ENCODE measurements around the gene DNAH14.
"Not testable (repeated sequence)": the region's sequence is repeated elsewhere in the genome, so short reads cannot be mapped to it uniquely, and the experiment has no call there.

DNA sequence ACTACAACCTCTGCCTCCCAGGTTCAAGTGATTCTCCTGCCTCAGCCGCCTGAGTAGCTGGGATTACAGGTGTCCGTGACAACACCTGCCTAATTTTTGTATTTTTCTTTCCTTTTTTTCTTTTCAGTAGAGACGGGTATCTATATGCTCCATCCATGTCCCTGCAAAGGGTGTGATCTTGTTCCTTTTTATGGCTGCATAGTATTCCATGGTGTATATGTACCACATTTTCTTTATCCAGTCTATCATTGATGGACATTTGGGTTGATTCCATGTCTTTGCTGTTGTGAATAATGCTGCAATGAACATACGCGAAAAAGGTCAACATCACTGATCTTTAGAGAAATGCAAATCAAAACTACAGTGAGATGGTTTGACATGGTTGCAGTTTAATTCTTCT is 62.1 kb downstream of the DNAH14 start:
- not testable (repeated sequence) for TF ChIP-seq TAF1 (conservative IDR thresholded peaks at IDR 0.05); JUND (IDR thresholded peaks at IDR 0.05); SP1 (IDR thresholded peaks at IDR 0.05); RAD21 (IDR thresholded peaks at IDR 0.05); EGR1 (IDR thresholded peaks at IDR 0.05; ENCODE audit: low read depth in 2 of 2); RXRA (IDR thresholded peaks at IDR 0.05); YY1 (IDR thresholded peaks at IDR 0.05)
- TF ChIP-seq, protein P1, sequence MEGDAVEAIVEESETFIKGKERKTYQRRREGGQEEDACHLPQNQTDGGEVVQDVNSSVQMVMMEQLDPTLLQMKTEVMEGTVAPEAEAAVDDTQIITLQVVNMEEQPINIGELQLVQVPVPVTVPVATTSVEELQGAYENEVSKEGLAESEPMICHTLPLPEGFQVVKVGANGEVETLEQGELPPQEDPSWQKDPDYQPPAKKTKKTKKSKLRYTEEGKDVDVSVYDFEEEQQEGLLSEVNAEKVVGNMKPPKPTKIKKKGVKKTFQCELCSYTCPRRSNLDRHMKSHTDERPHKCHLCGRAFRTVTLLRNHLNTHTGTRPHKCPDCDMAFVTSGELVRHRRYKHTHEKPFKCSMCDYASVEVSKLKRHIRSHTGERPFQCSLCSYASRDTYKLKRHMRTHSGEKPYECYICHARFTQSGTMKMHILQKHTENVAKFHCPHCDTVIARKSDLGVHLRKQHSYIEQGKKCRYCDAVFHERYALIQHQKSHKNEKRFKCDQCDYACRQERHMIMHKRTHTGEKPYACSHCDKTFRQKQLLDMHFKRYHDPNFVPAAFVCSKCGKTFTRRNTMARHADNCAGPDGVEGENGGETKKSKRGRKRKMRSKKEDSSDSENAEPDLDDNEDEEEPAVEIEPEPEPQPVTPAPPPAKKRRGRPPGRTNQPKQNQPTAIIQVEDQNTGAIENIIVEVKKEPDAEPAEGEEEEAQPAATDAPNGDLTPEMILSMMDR (IDR thresholded peaks at IDR 0.05; ENCODE audit: low read depth, low read length, missing input control): not testable (repeated sequence)
- TF ChIP-seq, protein P2, sequence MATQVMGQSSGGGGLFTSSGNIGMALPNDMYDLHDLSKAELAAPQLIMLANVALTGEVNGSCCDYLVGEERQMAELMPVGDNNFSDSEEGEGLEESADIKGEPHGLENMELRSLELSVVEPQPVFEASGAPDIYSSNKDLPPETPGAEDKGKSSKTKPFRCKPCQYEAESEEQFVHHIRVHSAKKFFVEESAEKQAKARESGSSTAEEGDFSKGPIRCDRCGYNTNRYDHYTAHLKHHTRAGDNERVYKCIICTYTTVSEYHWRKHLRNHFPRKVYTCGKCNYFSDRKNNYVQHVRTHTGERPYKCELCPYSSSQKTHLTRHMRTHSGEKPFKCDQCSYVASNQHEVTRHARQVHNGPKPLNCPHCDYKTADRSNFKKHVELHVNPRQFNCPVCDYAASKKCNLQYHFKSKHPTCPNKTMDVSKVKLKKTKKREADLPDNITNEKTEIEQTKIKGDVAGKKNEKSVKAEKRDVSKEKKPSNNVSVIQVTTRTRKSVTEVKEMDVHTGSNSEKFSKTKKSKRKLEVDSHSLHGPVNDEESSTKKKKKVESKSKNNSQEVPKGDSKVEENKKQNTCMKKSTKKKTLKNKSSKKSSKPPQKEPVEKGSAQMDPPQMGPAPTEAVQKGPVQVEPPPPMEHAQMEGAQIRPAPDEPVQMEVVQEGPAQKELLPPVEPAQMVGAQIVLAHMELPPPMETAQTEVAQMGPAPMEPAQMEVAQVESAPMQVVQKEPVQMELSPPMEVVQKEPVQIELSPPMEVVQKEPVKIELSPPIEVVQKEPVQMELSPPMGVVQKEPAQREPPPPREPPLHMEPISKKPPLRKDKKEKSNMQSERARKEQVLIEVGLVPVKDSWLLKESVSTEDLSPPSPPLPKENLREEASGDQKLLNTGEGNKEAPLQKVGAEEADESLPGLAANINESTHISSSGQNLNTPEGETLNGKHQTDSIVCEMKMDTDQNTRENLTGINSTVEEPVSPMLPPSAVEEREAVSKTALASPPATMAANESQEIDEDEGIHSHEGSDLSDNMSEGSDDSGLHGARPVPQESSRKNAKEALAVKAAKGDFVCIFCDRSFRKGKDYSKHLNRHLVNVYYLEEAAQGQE (IDR thresholded peaks at IDR 0.05): not testable (repeated sequence)
- TF ChIP-seq, protein P3, sequence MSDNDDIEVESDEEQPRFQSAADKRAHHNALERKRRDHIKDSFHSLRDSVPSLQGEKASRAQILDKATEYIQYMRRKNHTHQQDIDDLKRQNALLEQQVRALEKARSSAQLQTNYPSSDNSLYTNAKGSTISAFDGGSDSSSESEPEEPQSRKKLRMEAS (IDR thresholded peaks at IDR 0.05): not testable (repeated sequence)
